Measurements from ENCODE around the gene CDK14. TPM values are rescaled to one million over a fixed set of nuclear protein-coding genes. Genes with fewer than 3 reads are reported as not detected.

Gene CDK14
- total and polyA plus RNA-seq, 2 donors (not counting 3 experiments of a cell fraction or from before 2014, with no cell fraction given) = 5.5 to 34.2 TPM

DNA sequence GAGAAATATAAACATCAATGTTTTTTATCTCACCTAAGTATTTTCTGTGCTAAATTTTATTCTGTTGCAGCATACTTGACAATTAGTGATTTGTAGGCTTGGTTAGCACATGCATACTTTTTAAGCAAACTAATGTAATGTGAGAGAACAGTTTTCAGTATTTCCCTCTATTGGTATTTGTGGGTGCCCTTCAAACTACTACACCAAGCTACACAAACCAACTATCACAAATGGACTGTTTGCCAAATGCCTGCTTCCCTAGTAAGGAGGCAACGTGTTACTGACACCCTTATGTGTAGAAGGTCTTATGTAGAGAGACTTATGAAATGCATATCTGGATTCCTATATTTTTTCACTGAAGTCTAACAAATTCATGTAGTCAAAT, 569.7 kb downstream of the CDK14 start:
- Histone ChIP-seq H4K20me1 (replicated peaks; ENCODE audit: control insufficient read depth, extremely low read depth, insufficient read depth, low read length) (no peaks in the 10 kb centered on the region), H3K9ac (replicated peaks; ENCODE audit: extremely low read depth, insufficient read depth, low read length) (no peak overlapping the region), H3K4me1 (ENCODE audit: control insufficient read depth, extremely low read depth, insufficient read depth, low read length) (no peaks in the 10 kb centered on the region), H2AFZ (ENCODE audit: low read depth, low read length) (no peak overlapping the region), H3K79me2 (ENCODE audit: control insufficient read depth, insufficient read depth, low read length) (no peaks in the 10 kb centered on the region), H3K27ac (ENCODE audit: insufficient read depth, low read depth, low read length) (no peak overlapping the region), H3K9me1 (replicated peaks; ENCODE audit: control insufficient read depth, extremely low read depth, insufficient read depth, low read length) (no peaks in the 10 kb centered on the region), H3K27me3 (ENCODE audit: control insufficient read depth in 2 of 2, insufficient read depth in 2 of 2, low read length in 2 of 2) (no peaks in the 10 kb centered on the region), H3K4me3 (replicated peaks in 1 of 3; ENCODE audit: insufficient read depth in 1 of 3, low read depth in 1 of 3, low read length in 3 of 3) (no peak overlapping the region), H3K4me2 (ENCODE audit: insufficient read depth, low read length) (no peak overlapping the region), H3K36me3 (ENCODE audit: control insufficient read depth in 2 of 2, extremely low read depth in 1 of 2, insufficient read depth in 2 of 2, low read length in 2 of 2) (no peaks in the 10 kb centered on the region), H3K9me3 (replicated peaks; ENCODE audit: control insufficient read depth, insufficient read depth, low read length) (no peaks in the 10 kb centered on the region)
- no peak for DNase-seq (ENCODE audit: low read depth, low spot score)
- TF ChIP-seq, protein P1, sequence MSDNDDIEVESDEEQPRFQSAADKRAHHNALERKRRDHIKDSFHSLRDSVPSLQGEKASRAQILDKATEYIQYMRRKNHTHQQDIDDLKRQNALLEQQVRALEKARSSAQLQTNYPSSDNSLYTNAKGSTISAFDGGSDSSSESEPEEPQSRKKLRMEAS (IDR thresholded peaks at IDR 0.05; ENCODE audit: insufficient read depth, insufficient read length) = no peak
- TF ChIP-seq POLR2A (IDR thresholded peaks at IDR 0.05; ENCODE audit: low read depth, low read length) (no peak), FOS (IDR thresholded peaks at IDR 0.05; ENCODE audit: borderline replicate concordance, insufficient read depth, low read length) (no peak), GATA2 (IDR thresholded peaks at IDR 0.05; ENCODE audit: insufficient read depth, insufficient read length, low read depth, low read length) (no peak), POLR2AphosphoS5 (IDR thresholded peaks at IDR 0.05; ENCODE audit: insufficient read depth, low read depth, low read length) (no peak), MYC (IDR thresholded peaks at IDR 0.05; ENCODE audit: low read depth, low read length) (no peak), JUN (IDR thresholded peaks at IDR 0.05; ENCODE audit: borderline replicate concordance, insufficient read depth, insufficient read length, low read depth) (no peak), EZH2 (IDR thresholded peaks at IDR 0.05; ENCODE audit: borderline replicate concordance, low read depth, low read length, severe bottlenecking) (no peak)
- TF ChIP-seq, protein P2, sequence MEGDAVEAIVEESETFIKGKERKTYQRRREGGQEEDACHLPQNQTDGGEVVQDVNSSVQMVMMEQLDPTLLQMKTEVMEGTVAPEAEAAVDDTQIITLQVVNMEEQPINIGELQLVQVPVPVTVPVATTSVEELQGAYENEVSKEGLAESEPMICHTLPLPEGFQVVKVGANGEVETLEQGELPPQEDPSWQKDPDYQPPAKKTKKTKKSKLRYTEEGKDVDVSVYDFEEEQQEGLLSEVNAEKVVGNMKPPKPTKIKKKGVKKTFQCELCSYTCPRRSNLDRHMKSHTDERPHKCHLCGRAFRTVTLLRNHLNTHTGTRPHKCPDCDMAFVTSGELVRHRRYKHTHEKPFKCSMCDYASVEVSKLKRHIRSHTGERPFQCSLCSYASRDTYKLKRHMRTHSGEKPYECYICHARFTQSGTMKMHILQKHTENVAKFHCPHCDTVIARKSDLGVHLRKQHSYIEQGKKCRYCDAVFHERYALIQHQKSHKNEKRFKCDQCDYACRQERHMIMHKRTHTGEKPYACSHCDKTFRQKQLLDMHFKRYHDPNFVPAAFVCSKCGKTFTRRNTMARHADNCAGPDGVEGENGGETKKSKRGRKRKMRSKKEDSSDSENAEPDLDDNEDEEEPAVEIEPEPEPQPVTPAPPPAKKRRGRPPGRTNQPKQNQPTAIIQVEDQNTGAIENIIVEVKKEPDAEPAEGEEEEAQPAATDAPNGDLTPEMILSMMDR (IDR thresholded peaks at IDR 0.05; ENCODE audit: extremely low read depth in 1 of 2, insufficient read depth in 1 of 2, low read depth in 1 of 2, low read length in 2 of 2) = no peak
- no TSS peak for BruUV-seq (replicated peaks)
- ChIA-PET CTCF (interaction anchor here (1.5 kb wide), 1 partner anchor 8 kb away, joined by 4 read pairs; no protein-coding TSS in a partner anchor), POLR2A (no interaction called here)
- intact Hi-C loops (cut with micrococcal nuclease) (no loop called here), dilution Hi-C loops (cut with MboI; ENCODE audit: extremely low pct_ligation_motif_present, low sequenced_read_pairs) (no loop called here)
- peak; percentile 15 for FAIRE-seq
